DMS114 treated with DMSO at 0.1 percent for 48 hours (cell line): ENCODE measurements around the gene SP140.
"Not testable (repeated sequence)": the region's sequence is repeated elsewhere in the genome, so short reads cannot be mapped to it uniquely, and the experiment has no call there.

Experiments used
- DNase-seq: peaks from one replicate; lab custom pipeline; 2025; ENCODE audit not compliant: unreplicated experiment; lab: John Stamatoyannopoulos, UW

SP140 gene

DNA sequence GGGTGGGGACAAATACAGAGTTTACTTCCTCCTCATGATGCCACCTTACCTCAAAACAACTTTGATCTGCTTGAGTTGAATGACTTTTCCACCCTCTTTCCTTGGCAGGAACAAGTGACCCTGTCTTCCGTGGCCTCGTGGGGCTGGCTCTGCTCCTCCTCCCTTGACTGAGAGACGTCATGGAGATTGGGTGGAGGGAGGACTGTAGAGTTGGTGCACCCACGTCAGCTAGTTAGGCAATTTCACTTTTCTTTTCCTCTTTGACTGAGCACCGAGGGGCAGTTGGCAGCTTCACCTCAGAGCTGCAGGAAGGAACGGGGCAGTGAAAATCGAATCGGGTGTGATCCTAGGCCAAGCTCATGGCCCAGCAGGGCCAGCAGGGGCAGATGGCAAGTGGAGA, at the start of gene SP140:
Gene SP140 (plus strand): TSS at position 251 of the 400 bp plus-strand sequence. CDS start 109 bp downstream, at position 360.
- DNase-seq: no peak

DNA sequence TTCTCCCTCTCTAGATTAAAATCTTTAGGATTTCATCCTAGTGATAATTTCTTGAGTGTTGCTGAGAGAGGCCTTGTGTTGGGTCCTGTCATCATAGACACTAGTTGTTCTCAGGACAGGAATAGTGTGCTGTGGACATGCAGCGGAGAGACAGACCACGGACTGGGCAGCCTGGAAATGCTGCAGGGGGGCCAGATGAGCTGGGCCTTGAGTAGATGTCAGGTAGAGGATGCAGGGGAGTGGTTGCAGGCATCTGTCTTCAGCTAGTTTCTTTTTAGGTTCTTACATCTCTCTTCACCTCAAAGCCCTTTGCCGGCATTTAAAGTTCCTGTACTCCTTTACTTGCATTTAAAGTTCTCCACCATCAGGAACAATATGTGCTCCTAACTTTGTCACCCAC, 48.5 kb upstream of the SP140 start:
- DNase-seq: no peak

DNA sequence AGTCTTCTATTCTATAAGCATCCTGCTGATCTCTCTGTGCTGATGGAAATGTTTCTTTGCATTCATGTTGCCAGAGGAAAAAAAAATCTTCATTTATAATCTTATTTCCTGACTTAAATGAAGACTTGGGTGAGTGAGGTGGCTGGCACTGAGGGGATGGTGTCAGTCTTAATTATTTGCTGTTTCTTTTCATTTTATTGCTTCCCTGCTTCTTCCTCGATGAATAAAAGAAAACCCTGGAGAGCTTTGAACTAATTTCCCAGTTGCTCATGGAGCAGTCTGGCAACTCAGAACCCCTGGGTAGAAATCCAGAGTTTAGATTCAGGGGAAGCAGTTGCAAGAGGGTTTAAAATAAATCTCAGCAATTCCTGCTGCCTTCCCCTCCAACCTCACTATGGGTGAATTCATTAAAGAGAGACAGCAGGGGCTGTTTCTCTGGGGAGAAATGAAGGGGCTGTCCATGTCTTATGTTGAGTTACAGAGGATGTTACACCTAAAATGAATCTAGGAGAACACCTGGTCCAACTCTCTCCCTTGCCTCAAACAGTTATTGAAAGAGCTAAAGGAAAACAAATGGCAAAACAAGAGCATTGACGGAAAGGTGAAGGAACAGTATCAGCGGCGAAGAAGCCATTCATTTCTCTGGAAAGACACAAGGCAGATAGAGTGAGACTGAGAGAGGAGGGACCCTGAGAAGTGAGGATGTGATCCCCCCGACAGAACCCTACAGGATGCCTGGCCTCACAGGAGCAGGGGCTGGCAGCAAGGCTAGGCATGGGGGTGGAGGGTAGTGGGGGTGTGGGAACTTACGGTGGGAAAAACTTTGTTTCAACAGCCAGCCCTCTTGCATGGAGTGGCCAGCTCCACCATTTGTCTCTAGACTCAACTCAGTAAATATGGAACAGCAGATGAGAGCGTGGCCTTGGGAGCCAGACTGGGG, 46.7 kb upstream of the SP140 start:
- DNase-seq: no peak

DNA sequence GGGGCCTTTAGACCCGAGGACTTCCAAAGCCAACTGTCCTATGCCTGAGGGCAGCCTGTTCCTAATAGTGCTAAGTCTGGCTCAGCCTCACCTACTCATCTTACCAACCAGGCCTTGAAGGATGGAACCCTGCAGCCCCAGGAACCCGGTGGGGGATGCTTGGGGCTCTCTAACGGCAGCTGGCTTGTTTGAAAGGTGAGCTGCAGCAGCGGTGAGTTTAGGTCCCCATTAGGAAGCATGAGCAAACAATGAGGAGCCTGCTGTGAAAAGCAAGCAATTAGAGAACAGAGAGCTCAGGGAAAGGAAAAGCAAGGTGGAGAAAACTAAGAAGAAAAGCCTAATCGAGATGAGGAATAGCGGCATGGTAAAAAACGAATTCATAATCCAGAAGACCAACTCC, 45.6 kb upstream of the SP140 start:
- no peak for DNase-seq

DNA sequence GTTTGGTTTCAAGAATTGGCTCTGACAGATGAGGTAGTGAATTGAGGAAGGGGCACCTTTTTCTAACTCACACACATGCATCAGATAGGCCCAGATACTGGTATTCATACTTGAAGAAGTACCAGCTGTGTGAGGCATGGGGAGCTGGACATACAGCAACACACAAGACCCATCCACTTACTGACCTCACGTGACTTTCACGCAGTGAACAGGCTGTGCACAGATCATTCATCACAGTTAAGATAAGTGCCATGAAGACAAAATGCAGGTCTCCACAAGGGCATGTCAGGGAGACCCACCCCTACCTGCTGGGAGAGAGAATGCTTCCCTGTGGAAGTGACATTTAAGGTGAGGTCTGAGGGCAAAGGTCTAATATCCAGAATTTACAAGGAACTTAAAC, 44.3 kb upstream of the SP140 start:
- no peak for DNase-seq

DNA sequence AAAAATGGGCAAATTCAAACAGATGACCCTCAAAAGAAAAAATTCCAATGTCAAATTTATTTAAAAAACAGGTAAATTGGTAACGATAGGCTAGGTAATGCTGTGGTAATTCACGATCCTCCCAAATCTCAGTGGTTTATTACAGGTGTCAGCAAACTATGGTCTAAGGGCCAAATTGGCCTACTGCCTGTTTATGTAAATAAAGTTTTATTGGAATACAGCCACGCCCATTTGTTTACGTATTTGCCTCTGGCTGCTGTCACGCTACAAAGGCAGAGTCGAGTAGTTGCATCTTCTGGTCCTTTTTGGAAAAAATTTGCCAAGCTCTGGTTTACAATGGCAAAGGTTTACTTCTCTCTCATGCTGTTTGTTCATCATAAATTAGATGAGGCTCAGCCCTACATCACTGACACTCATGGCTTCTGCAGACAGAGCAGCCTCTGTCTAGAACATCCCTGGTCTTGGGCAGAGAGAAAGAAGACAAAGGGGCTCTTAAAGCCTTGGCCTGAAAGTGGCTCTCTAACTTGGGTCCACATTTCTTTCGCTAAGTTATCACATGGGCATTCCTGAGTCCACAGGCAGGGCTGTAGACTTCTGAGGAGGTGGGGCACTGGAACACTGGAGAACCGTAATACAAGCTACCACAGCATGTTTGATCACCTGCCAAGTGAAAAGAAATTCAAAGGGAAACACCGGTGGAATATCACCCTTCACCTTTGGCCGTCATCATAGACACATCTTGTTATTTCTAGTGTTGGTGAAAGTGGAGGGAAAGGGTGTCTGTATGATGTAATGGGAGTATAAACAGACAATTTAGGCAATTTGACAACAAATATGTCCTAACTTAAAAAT, 40.6 kb upstream of the SP140 start:
- no peak for DNase-seq

DNA sequence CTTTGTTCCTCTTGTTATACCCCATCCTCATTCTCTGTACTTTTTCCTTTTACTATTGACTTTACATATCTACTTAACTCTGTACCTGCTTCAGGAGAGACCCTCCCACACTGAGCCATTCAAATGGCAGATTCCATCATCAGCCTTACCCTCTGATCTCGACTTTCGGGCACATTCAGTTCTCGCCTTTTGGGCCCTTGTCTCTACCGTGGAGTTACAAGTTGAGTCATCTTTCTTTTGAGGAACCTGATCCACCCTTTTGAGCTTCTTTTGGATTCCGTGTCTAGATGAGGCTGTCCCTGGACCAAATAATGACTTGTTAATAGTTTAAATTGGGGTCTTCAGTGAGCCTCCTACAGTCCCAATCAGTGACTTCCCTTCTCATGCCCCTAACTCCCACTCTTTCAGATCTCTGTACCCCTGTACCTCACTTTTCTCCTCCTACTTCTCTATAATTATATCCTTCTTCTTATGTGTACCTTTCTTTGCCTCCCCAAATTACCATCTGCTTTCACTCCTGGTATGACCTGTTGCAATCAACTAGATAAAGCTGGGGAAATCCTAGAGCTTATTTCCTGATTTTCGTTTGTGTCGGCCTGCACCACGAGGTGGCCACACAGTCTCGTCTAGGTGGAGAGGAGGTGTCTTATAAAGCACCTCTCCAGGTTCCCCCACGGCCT, 23.0 kb upstream of the SP140 start:
- no peak for DNase-seq

DNA sequence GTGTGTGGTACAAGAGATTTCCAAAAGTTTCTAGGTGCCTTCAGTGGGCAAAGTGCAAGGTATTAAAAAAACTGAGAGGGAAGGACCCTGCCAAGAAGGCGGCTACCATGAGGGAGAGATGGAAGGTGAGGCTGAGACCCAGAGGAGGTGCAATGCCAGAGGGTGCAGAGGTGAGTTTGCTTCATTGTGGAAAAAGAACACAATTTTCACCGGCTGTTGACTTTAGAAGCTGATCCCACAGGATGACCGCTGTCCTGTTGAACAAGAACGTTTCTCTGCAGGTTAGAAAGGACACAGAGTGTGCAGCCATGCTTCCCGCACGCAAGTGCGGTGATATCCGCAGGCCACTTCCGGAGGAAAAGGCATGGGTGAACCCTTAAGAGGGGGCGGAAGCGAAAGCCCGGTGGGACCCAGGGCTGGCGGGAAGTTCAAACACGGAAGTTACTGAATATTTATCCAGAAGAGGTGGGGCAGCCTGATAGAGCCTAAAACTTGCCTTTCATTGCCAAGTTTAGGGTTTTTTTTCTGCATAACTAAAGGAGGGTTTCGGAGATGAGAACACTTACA, 22.3 kb upstream of the SP140 start:
- no peak for DNase-seq

DNA sequence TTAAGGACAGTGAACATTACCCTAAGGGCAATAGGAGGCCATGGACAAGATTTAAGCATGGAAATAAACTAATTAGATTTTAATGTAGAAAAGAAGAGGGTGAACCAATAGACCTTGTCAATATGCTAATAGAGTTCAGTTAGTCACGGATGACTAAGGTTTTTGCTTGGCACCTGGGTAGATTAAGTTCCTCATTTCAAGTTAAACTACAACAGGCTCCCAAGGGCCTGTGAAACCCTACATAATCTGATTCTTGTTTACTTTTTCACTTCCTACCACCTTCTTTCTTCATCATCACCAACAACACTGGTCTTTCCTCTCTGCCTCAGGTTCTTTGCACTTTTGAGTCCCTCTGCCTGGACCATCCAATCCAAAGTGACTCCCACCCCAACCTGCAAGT, 20.5 kb upstream of the SP140 start:
- DNase-seq: no peak

DNA sequence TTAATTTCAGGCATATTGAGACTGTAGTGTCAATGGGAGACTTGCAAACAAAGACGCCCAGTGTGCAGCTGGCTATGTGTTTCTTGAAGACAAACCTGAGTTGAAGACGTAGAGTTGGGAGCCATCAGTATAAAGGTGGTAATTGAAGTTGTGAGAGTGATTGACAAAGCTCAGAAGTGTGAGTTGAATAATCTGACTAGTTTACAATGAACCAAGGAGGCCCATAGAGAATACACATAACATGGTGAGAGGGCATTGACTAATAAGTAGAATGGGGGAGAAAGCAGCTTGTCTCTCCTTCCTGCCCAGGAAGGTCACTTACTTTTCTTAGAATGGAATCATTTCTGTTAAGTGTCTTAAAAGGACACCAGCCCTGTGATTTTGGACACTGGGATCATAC, 19.8 kb upstream of the SP140 start:
- no peak for DNase-seq

DNA sequence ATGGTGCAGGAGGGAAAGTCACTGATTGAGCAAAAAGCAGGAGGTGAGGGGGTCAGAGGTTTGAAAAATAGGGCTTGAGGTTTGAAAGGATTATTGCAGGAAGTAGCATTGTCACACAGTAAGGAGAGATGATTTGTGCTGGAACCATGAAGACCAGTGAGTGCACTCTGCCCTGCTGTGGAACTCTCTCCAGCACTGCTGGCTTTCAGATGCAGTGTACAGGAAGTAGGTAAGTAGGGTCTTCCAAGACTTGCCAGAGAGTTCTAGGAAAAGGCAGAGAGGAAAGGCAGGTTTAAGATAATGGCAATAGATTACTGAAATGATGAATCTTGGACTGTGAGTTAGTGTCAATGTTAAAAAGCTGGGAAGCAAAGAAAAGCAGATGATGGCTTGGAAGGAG, 17.0 kb upstream of the SP140 start:
- DNase-seq: no peak

DNA sequence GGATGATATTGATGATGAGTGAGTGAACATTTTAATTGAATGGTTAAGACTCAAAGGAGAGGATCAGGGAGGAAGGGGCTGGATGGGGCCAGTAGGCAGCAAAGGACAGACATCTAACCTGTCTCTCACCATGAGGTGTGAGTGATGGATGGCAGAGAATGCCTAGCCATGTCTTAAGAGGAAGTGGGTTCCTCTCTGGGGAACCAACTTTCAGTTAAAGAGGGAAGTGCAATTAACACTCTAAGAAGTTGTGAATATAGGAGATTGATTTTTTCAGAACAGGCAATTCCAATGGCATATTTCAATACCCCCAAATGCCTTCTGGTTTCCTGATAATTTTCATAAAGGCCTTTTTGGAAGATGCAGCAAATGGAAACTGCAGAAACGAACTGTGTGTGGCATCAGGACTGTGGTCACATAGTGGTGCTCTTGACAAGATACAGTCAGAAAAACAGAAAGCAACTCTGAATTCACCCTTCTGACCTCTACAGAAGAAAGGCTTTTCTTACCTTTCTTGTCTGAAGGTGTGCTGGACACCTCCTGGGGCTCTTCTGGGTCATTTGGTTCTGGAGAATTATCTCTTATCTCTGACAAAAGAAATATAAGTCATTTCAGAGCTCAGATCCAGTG, 16.0 kb upstream of the SP140 start:
- no peak for DNase-seq

DNA sequence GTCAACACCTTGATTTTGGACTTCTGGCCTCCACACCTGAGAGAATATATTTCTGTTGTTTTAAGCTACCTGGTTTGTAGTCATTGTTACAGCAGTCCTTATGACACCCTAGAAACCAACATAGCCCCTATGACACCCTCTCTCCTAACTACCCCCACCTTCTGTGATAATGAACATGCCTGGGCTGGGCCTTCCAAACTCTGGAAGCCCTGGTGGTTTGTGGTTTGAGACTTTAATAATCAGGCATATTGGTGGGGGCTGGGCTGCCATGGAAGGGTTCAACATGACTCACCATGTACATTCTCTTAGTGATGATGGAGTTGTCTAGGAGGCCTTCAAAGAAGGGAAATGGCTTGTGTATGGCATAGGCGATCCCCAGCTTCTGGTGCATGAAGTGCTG, 9.0 kb upstream of the SP140 start:
- no peak for DNase-seq

DNA sequence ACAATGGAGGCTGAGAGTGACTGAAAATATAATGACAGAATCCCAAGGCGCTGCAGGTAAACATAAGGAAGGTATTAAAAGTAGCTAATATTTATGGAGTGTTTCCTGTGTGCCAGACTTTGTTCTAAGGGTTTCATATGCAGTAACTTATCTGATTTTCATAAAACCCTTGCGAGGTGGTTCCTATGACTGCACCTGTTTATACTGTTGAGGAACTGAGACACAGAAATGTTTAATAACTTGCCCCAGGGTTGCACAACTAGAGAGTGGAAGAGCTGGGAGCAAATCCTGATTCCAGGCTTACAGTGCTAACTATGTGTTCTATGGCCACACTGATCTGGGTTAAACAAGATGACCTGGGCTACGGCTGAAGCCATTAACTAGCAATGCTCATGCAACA, 8.1 kb upstream of the SP140 start:
- no peak for DNase-seq

DNA sequence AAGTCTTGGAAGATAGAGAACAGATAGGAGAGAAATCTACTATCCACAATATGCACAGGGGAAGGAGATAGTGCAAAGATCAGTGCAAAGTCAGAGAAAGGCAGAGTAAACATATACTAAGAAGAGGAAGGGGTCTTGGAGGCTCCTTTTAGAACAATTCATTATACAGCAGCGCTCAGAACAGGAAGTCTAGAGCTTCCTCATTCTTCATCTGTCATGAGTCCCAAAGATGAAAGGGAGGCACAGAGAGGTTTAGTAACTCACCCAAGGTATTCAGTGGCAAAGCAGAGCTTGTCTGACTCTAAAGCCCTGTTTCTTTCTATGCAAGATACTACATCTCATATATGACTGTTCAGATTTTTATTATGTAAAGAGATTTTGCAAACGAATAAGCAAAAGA, 7.1 kb upstream of the SP140 start:
- no peak for DNase-seq

DNA sequence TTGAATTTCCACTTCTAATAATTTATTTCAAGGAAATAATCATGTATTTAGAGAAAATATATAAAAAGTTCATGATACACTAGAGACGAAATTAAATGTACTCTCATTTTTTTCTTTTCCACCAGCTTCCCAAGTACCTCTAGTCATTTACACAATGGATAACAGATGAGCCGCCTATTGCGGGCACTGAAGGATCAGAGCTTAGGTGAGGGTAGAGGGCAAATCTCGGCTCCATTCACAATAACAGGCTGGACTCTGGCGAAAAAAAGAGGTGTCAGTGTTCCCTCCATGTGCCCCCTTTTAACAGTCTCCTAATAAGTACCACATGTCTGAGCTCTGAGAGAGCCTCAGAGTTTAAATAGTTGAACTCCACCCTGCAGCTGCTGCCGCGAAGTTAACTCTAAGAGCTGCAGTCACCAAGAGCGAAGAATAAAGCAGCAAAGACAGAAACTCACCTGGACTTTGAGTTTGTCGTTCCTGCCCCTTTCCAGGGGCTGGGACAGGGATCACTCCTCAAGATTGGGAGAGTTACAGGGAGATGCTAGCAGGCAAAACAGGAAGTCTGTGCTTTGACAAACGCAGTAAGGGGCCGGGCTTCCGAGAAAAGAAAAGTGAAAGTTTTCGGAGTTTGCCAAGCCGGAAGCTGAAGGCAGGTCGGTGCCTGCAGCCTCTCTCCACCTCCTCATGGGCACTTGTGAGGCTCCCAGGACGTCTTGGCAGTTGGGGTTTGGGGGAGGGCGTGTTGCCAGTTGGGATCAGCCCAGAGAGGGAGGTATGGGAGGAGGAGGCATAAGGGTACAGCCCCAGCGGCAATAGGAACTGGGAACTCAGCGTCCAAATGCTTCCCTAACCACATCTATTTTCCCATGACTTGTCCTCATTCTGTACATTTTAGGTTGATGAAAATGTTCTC, 5.9 kb upstream of the SP140 start, which contains the start of gene SP110:
Gene SP110 (minus strand): TSS at position 566 of the 913 bp plus-strand sequence. CDS start 3,057 bp downstream, outside the sequence.
- peak; percentile 50 for DNase-seq

DNA sequence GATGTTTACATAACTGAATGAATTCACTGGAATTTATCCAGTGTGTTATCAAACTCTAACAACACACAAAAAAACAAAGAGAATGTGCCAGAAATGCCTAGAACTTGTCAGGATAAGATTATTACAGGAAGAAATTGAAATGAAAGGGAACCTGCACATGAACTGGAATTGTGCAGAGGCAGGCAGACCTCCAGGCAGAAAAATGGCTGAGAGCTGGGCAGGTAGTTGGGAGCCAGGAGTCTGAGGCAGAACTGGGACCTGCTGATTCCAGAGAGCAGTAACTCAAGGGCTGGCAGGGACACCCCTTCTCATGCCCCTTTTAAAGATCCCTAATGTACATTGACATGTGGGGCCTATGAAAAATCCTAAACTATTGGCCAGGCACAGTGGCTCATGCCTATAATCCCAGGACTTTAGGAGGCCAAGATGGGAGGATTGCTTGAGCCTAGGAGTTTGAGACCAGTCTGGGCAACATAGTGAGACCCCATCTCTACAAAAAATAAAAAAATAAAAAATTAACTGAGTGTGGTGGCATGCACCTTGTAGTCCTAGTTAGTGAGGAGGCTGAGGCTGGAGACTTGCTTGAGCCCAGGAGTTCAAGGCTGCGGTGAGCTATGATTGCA, 5.1 kb upstream of the SP140 start:
- no peak for DNase-seq

DNA sequence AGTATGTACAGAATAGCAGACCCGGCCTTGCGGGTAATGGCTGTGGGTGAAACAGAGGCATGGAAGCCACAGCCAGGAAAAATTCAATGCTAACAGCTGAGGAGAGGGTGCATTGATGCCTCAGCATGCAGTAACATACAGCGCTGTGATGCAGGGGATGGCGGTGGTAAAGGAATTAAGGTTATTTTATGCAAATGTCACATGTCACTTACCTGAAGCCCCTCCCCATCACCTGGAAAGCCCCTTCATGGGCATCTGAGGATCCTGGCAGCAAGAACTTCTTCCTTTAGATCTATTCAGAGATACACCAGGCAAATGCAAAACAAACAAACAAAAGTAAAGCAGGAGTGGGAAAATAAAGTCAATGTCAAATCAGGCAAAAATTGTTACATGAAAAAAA, 4.0 kb upstream of the SP140 start:
- DNase-seq: no peak

DNA sequence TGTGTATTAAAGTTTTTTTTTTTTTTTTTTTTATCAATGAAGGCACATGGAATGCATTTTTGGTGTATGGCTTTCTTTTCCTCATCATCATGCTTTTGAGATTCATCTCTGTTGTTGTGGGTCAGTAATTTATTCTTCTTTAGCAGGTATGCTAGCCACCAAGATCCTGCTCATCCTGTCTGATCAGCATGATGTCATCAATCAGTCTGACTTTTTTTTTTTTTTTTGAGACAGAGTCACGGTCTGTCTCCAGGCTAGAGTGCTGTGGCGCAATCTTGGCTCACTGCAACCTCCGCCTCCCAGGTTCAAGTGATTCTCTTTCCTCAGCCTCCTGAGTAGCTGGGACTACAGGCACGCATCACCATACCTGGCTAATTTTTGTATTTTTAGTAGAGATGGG, 2.7 kb upstream of the SP140 start:
- not testable (repeated sequence) for DNase-seq
